DND-41 (cell line): ENCODE measurements around the gene COL13A1.

Experiments
- ATAC-seq: fragments of 200-7000 bp; cut with Tn5 transposase; 3 replicates; pipeline ENCODE4 v1.9.1; 2021; ENCODE audit warnings: low read depth; ENCODE audit not compliant: insufficient read depth
- DNase-seq: peaks from one replicate; pipeline ENCODE4 v3.0.0-alpha.2; 2020
- H2AFZ ChIP-seq: 2 replicates; pipeline ENCODE4 v1.6.0; 2012; ENCODE audit warnings: low read depth, low read length
- H3K27ac ChIP-seq: 2 replicates; pipeline ENCODE4 v1.5.1; 2012; ENCODE audit warnings: low read length, inconsistent platforms
- H3K27me3 ChIP-seq: fragments of 200-600 bp; sonication (generic); 2 replicates; pipeline ENCODE4 v1.6.0; 2012; ENCODE audit warnings: low read length, mild to moderate bottlenecking, inconsistent platforms; ENCODE audit not compliant: insufficient read depth, poor library complexity
- H3K36me3 ChIP-seq: 2 replicates; pipeline ENCODE4 v1.5.1; 2012; ENCODE audit warnings: low read length, inconsistent platforms; ENCODE audit not compliant: insufficient read depth
- H3K4me1 ChIP-seq: 2 replicates; pipeline ENCODE4 v1.5.1; 2012; ENCODE audit warnings: mild to moderate bottlenecking, low read length; ENCODE audit not compliant: insufficient read depth
- H3K4me2 ChIP-seq: 2 replicates; pipeline ENCODE4 v1.6.0; 2012; ENCODE audit warnings: mild to moderate bottlenecking, moderate library complexity, low read length, inconsistent platforms; ENCODE audit not compliant: insufficient read depth
- H3K4me3 ChIP-seq, 2 experiments: fragments of 200-600 bp in 1 of 2; shearing (Covaris generic) in 1 of 2; 2 replicates each; pipeline ENCODE4 v1.5.1; 2012 to 2016; ENCODE audit warnings: inconsistent platforms in 2 of 2, low read length in 2 of 2, mild to moderate bottlenecking in 2 of 2, low read depth in 1 of 2, moderate library complexity in 1 of 2
- H3K79me2 ChIP-seq: 2 replicates; pipeline ENCODE4 v1.6.0; 2012; ENCODE audit warnings: low read length, inconsistent platforms; ENCODE audit not compliant: insufficient read depth
- H3K9ac ChIP-seq: 2 replicates; pipeline ENCODE4 v1.6.0; 2012; ENCODE audit warnings: low read depth, mild to moderate bottlenecking, inconsistent platforms, low read length, moderate library complexity
- H3K9me3 ChIP-seq: 2 replicates; pipeline ENCODE4 v1.5.1; 2012; ENCODE audit warnings: low read length, moderate library complexity, mild to moderate bottlenecking, inconsistent platforms; ENCODE audit not compliant: insufficient read depth, severe bottlenecking
- H4K20me1 ChIP-seq: 2 replicates; pipeline ENCODE4 v1.6.0; 2012; ENCODE audit warnings: low read length; ENCODE audit not compliant: insufficient read depth
- EZH2 ChIP-seq: IDR thresholded peaks from 3 replicates; pipeline ENCODE4 v1.6.1; 2012; ENCODE audit warnings: borderline replicate concordance, low read depth, mild to moderate bottlenecking, moderate library complexity, low read length, inconsistent platforms; ENCODE audit not compliant: severe bottlenecking
- TF ChIP-seq, protein P1 (sequence below): IDR thresholded peaks from 2 replicates; pipeline ENCODE4 v1.5.1; 2012; ENCODE audit warnings: borderline replicate concordance, low read length, moderate library complexity, mild to moderate bottlenecking; ENCODE audit not compliant: poor library complexity, severe bottlenecking; ENCODE audit errors: extremely low read depth

The COL13A1 gene

DNA sequence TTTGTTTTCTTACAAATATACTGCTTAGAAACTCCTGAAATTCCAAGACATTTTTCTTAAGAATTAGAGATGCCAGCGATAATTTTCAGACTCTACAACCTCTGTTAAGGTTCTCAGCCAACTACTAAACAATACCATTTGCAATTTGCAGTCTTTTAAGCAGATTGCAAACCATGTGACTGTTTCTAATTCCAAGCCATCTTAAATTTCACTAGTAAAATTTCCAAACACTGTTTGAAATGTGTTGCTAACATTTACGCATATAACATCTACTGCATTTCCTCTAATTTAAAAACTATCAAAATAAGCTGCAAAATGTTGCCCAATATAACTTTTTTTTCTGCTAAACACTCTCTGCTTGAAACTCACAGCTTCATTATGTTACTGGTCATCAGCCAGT, 194.9 kb downstream of the COL13A1 start:
- no peaks in the 10 kb centered on the region for H3K36me3 ChIP-seq
- TF ChIP-seq, protein P1, sequence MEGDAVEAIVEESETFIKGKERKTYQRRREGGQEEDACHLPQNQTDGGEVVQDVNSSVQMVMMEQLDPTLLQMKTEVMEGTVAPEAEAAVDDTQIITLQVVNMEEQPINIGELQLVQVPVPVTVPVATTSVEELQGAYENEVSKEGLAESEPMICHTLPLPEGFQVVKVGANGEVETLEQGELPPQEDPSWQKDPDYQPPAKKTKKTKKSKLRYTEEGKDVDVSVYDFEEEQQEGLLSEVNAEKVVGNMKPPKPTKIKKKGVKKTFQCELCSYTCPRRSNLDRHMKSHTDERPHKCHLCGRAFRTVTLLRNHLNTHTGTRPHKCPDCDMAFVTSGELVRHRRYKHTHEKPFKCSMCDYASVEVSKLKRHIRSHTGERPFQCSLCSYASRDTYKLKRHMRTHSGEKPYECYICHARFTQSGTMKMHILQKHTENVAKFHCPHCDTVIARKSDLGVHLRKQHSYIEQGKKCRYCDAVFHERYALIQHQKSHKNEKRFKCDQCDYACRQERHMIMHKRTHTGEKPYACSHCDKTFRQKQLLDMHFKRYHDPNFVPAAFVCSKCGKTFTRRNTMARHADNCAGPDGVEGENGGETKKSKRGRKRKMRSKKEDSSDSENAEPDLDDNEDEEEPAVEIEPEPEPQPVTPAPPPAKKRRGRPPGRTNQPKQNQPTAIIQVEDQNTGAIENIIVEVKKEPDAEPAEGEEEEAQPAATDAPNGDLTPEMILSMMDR = no peak
- TF ChIP-seq EZH2 = no peak
- H3K4me3 ChIP-seq = no peak overlapping the region
- no peaks in the 10 kb centered on the region for H4K20me1 ChIP-seq
- no peaks in the 10 kb centered on the region for H3K79me2 ChIP-seq
- no peak overlapping the region for H3K9ac ChIP-seq
- H3K9me3 ChIP-seq = no peaks in the 10 kb centered on the region
- DNase-seq = no peak
- H2AFZ ChIP-seq = no peak overlapping the region
- no peak overlapping the region for H3K27ac ChIP-seq
- no peak overlapping the region for H3K4me2 ChIP-seq
- no peaks in the 10 kb centered on the region for H3K4me1 ChIP-seq
- H3K27me3 ChIP-seq = peaks cover 5% of the 10 kb centered on the region
- no peak for ATAC-seq

DNA sequence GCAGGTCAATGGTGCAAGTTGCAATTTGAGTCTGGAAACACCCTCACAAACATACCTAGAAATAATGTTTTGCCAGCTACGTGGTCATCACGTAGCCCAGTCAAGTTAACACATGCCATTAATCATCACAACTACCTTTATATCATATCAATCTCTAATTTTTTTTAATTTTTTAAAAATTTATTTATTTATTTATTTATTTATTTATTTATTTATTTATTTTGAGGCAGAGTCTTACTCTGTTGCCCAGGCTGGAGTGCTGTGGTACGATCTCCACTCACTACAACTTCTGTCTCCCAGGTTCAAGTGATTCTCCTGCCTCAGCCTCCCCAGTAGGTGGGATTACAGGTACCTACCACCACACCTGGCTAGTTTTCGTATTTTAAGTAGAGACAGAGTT, 198.6 kb downstream of the COL13A1 start:
- Histone ChIP-seq H3K9ac (no peak overlapping the region), H3K4me2 (no peak overlapping the region), H3K27ac (no peak overlapping the region), H3K27me3 (no peaks in the 10 kb centered on the region), H3K79me2 (no peaks in the 10 kb centered on the region), H3K4me1 (no peaks in the 10 kb centered on the region), H4K20me1 (no peaks in the 10 kb centered on the region), H2AFZ (no peak overlapping the region), H3K36me3 (no peaks in the 10 kb centered on the region), H3K4me3 (no peak overlapping the region), H3K9me3 (no peaks in the 10 kb centered on the region)
- ATAC-seq (no peak), DNase-seq (no peak)
- TF ChIP-seq, protein P1 = no peak
- TF ChIP-seq EZH2 = no peak

DNA sequence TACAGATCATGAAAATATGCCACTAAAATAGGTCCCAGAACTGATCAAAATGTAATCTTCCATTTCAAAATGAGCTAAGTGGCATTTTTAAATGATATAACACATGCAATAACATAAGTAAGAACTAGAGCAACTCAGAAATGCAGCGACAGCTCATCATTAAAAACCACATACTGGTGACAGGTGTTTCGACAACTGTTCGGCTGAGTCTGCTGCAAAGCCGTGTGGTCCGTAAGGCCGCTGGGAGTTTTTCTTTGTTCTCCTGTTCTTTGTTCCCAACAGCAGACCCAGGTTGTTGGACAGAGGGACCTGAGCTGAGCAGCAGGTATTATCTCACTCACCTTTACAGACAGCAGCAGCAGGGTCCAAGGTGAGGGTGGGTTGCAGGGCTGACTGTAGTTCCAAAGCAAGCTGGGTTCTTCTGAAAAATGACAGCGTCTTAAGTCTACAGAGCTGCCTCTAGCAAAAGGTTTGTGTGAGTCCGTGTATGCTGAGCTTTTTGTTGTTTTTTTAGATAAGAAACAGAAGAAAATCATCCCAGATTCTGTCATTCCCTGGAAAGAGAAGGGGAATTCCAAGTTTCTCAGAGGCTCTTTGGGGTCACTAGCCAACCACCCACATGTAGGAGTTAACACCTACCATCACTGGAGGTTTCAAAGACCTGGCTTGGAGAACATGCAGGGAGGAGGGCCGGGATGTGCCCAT, 205.6 kb downstream of the COL13A1 start:
- Histone ChIP-seq H3K4me1 (no peaks in the 10 kb centered on the region), H3K9ac (no peak overlapping the region), H3K27me3 (peaks cover 11% of the 10 kb centered on the region), H3K36me3 (no peaks in the 10 kb centered on the region), H3K27ac (no peak overlapping the region), H4K20me1 (no peaks in the 10 kb centered on the region), H3K9me3 (no peaks in the 10 kb centered on the region), H3K4me3 (no peak overlapping the region), H3K79me2 (no peaks in the 10 kb centered on the region), H2AFZ (no peak overlapping the region), H3K4me2 (no peak overlapping the region)
- ATAC-seq (no peak), DNase-seq (no peak)
- no peak for TF ChIP-seq EZH2
- TF ChIP-seq, protein P1 = no peak
